PFSK-1 (cell line): ENCODE results near the gene SMIM24.

Experiments used
- POLR2AphosphoS5 ChIP-seq: IDR thresholded peaks from 2 replicates; pipeline ENCODE4 v1.6.1; 2012; ENCODE audit warnings: low read depth, mild to moderate bottlenecking, control low read depth, low read length, moderate library complexity
- SIN3A ChIP-seq: IDR thresholded peaks from 2 replicates; pipeline ENCODE4 v1.6.1; 2012; ENCODE audit warnings: mild to moderate bottlenecking, low read length, moderate library complexity, borderline replicate concordance; ENCODE audit not compliant: insufficient read depth
- TAF1 ChIP-seq: IDR thresholded peaks from 2 replicates; pipeline ENCODE4 v1.6.1; 2012; ENCODE audit warnings: low read length, control low read depth, borderline replicate concordance; ENCODE audit not compliant: insufficient read depth
- TF ChIP-seq, protein P1 (sequence below), 2 experiments: IDR thresholded peaks; 2 replicates each; pipeline versions ENCODE4 v1.6.1 to v1.8.0; 2011 to 2012; ENCODE audit warnings: low read depth in 2 of 2, low read length in 2 of 2, control low read depth in 1 of 2, inconsistent platforms in 1 of 2, mild to moderate bottlenecking in 1 of 2, moderate library complexity in 1 of 2; ENCODE audit not compliant: insufficient read depth in 1 of 2

DNA sequence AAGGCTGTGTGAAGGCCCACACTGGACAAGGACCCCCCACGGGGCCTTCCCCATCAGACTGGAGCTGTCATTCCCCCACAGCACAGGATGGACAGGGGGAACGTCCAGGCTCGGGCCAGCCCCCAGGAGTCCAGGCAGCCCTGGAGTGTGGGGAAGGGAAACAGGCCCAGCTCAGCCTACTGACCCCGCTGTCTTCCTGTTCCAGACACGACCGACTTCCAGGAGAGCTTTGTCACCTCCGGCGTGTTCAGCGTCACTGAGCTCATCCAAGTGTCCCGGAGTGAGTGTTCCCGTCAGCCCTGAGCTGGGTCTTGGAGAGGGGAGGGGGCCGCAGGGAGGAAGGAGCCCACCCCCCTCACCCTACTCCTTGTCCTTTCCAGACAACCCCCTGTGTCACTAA is 47.0 kb downstream of the SMIM24 start:
- TF ChIP-seq POLR2AphosphoS5 (no peak), TAF1 (no peak), SIN3A (no peak)
- TF ChIP-seq, protein P1, sequence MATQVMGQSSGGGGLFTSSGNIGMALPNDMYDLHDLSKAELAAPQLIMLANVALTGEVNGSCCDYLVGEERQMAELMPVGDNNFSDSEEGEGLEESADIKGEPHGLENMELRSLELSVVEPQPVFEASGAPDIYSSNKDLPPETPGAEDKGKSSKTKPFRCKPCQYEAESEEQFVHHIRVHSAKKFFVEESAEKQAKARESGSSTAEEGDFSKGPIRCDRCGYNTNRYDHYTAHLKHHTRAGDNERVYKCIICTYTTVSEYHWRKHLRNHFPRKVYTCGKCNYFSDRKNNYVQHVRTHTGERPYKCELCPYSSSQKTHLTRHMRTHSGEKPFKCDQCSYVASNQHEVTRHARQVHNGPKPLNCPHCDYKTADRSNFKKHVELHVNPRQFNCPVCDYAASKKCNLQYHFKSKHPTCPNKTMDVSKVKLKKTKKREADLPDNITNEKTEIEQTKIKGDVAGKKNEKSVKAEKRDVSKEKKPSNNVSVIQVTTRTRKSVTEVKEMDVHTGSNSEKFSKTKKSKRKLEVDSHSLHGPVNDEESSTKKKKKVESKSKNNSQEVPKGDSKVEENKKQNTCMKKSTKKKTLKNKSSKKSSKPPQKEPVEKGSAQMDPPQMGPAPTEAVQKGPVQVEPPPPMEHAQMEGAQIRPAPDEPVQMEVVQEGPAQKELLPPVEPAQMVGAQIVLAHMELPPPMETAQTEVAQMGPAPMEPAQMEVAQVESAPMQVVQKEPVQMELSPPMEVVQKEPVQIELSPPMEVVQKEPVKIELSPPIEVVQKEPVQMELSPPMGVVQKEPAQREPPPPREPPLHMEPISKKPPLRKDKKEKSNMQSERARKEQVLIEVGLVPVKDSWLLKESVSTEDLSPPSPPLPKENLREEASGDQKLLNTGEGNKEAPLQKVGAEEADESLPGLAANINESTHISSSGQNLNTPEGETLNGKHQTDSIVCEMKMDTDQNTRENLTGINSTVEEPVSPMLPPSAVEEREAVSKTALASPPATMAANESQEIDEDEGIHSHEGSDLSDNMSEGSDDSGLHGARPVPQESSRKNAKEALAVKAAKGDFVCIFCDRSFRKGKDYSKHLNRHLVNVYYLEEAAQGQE (IDR thresholded peaks at IDR 0.05; ENCODE audit: insufficient read depth in 1 of 2, low read depth in 2 of 2, low read length in 2 of 2) = no peak
